Coronary artery (tissue), 2 donors: ENCODE data around the gene EEF1AKMT3.

Experiments used
- DNase-seq: peaks from one replicate; pipeline ENCODE4 v3.0.0-alpha.2; 2017; ENCODE audit warnings: low spot score
- H3K27ac ChIP-seq, 2 donors: fragments of 200-600 bp; sonication (generic); one replicate each; pipeline ENCODE4 v1.5.1; 2016 to 2019
- H3K4me3 ChIP-seq: fragments of 200-600 bp; sonication (generic); 2 replicates; pipeline ENCODE4 v1.5.1; 2016; ENCODE audit warnings: mild to moderate bottlenecking, moderate library complexity
- TF ChIP-seq, protein P1 (sequence below): fragments of 200-600 bp; sonication (generic); IDR thresholded peaks from one replicate; pipeline ENCODE4 v1.5.1; 2019; ENCODE audit warnings: antibody characterized with exemption

EEF1AKMT3 gene

DNA sequence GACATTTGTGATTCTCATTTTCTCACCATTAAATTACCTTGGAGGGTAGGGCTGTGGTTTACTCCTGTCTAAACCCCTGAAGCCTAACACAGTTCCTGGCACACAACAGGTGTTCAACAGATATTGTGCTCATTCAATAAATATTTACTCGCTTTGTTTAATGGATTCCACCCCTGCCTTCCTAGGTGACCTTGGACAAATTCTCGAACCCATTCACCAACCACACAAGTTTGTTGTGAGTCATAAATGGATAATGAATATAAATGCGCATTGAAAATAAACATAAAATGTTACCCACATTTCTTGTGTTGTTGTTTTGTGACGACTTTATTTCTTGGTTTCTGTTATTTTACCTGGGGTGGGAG lies 9.8 kb downstream of the EEF1AKMT3 start:
- TF ChIP-seq, protein P1, sequence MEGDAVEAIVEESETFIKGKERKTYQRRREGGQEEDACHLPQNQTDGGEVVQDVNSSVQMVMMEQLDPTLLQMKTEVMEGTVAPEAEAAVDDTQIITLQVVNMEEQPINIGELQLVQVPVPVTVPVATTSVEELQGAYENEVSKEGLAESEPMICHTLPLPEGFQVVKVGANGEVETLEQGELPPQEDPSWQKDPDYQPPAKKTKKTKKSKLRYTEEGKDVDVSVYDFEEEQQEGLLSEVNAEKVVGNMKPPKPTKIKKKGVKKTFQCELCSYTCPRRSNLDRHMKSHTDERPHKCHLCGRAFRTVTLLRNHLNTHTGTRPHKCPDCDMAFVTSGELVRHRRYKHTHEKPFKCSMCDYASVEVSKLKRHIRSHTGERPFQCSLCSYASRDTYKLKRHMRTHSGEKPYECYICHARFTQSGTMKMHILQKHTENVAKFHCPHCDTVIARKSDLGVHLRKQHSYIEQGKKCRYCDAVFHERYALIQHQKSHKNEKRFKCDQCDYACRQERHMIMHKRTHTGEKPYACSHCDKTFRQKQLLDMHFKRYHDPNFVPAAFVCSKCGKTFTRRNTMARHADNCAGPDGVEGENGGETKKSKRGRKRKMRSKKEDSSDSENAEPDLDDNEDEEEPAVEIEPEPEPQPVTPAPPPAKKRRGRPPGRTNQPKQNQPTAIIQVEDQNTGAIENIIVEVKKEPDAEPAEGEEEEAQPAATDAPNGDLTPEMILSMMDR: no peak
- DNase-seq: no peak
- Histone ChIP-seq H3K27ac (no peak overlapping the region), H3K4me3 (peak overlapping the region; percentile 79)

DNA sequence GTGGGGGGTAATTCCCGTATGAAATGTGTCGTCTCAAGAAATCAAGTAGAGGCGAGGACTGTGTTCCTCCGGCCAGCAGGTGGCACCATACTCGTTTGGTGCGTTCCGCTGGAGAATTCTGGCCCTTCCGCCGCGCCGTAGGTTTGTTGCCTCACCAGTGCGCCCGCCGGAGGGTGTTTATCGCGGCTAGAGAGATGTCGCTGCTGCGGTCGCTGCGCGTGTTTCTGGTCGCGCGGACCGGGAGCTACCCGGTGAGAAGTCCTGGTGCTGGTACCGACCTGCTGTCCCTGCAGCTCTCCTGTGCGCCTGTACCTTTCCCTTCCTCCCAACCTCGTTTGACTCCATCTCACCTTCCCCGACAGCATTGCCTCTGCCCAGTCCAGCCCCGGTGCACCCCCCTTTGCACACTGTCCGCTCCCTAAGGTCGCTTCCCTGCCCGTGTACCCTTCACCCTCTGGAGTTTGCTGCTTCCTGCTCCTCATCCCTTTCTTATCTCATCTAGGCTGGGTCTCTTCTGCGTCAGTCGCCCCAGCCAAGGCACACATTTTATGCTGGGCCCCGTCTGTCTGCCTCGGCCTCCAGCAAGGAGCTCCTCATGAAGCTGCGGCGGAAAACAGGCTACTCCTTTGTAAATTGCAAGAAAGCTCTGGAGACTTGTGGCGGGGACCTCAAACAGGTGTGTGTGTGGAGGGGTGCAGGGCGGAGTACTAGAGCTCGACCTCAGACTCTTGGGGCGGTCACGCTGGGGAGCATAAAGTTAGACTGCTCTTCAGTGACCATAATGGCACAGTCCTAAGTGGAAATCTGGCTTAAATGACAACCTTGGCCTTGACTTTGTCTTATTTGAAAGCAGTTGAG lies 10.4 kb downstream of the EEF1AKMT3 start, which contains the start of gene TSFM:
Gene TSFM, plus strand, starts transcription at position 180 of the 858 bp plus-strand sequence. Its CDS starts 15 bp downstream, at position 195.
- Histone ChIP-seq H3K4me3 (peak within 1 kb of the TSS; percentile 79), H3K27ac (peak within 1 kb of the TSS; percentile 69 to 71)
- TF ChIP-seq, protein P1: peak; percentile 91
- peak; percentile 92 for DNase-seq

DNA sequence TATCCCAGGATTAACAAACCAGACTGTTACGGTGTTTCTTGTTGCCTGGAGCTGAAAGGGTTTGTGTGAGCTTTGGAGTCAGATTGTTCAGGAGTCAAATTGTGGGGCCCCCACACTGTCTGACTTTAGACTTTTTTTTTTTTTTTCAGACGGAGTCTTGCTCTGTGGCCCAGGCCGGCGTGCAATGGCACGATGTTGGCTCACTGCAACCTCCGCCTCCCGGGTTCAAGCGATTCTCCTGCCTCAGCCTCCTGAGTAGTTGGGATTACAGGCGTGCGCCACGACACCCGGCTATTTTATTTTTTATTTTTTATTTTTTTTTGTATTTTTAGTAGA lies 11.0 kb downstream of the EEF1AKMT3 start:
- Histone ChIP-seq H3K4me3 (peak overlapping the region; percentile 79), H3K27ac (no peak overlapping the region)
- TF ChIP-seq, protein P1: no peak
- DNase-seq: no peak

DNA sequence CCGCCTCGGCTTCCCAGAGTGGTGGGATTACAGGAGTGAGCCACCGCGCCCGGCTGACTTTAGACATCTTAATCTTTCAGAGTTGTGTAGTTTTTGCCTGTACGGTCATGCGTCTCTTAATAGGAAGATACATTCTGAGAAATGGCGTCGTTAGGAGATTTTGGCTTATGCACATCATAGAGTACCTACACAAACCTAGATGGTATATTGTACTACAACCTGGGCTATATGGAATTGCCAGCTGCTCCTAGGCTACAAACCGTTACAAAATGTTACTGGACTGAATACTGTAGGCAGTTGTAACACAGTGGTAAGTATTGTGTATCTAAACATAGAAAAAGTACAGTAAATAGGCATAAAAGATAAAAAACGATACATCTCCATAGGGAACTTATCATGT lies 11.4 kb downstream of the EEF1AKMT3 start:
- TF ChIP-seq, protein P1: no peak
- peak overlapping the region; percentile 79 for H3K4me3 ChIP-seq
- no peak overlapping the region for H3K27ac ChIP-seq

DNA sequence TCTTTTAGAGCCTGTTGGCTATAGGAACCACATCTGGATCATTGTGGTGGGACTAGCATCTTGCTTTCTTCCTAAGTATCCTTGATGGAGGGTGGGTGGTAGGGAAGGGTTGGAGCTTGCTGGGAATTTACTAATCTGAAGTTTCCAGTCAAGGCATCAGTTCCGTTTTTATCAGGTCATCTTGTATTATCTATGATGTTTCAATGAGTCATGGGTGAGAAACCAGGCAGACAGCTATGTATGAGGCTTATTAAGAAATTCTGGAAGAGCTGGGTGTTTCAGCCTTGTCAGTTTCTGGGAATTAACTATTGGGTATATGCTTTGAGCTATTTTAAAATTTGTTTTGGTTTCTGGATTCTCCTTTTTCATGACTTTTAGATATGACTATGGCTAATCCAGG lies 21.5 kb downstream of the EEF1AKMT3 start:
- TF ChIP-seq, protein P1: no peak
- Histone ChIP-seq H3K4me3 (no peak overlapping the region), H3K27ac (no peak overlapping the region)
- no peak for DNase-seq

More for the DNA sequence above, 11.4 kb downstream of the EEF1AKMT3 start:
- no peak for DNase-seq

DNA sequence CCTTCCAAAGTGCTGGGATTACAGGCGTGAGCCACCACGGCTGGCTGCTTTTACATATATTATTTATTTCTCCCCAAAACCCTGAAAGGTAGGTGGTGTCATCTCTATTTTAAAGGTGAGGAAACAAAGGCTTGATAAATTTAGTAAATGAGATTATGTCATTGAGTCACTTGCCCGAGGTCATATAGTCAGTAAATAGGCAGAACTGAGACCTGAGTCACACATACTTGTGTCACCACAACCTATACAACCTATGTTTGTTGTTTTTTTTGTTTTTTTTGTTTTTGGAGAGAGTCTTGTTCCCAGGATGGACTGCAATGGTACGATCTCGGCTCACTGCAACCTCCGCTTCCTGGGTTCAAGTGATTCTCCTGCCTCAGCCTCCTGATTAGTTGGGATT lies 22.9 kb downstream of the EEF1AKMT3 start:
- no peak for DNase-seq
- Histone ChIP-seq H3K27ac (no peak overlapping the region), H3K4me3 (no peak overlapping the region)
- TF ChIP-seq, protein P1: no peak

DNA sequence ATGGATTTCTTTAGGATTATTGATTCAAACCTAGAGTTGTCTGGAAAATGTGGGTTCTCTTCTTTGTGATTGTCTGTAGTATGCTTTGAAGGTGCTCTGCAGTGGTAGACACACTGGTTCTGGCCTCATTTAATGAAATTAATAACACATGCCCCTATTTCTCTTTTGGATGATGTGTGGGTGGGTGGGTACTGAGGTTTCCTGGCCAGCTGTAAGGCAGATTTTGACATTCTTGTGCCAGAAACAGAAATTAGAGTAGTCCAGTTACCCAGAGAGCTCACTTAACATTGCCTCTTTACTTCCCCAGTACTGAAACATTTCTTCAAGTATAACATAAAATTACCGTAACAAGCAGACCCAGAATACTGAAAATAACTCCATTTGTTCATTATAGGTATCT lies 24.6 kb downstream of the EEF1AKMT3 start:
- no peak for DNase-seq
- TF ChIP-seq, protein P1: no peak
- no peak overlapping the region for H3K27ac ChIP-seq

More for the DNA sequence above, 24.6 kb downstream of the EEF1AKMT3 start:
- no peak overlapping the region for H3K4me3 ChIP-seq
